IMR-90 (cell line): ENCODE data around the gene ASAP2. TPM values are rescaled to one million over a fixed set of nuclear protein-coding genes. Genes with fewer than 3 reads are reported as not detected.

Source experiments
- ATAC-seq: fragments of 200-7000 bp; cut with Tn5 transposase; 2 replicates; pipeline ENCODE4 v1.9.1; 2020; ENCODE audit warnings: low read depth, mild to moderate bottlenecking, moderate library complexity
- BruUV-seq: library from RNA; stranded (reverse); fragments of 400-500 nt; replicated peaks from 2 replicates; lab custom pipeline; 2021; lab: Mats Ljungman, UMichigan
- CTCF ChIA-PET: fragments of 300-600 bp; formaldehyde crosslinking; extraction: SDS; loops from one replicate; lab custom pipeline; 2021; ENCODE audit warnings: antibody characterized with exemption; lab: Yijun Ruan, JAX
- POLR2A ChIA-PET: fragments of 300-600 bp; sonication (Branson Sonifier 250); formaldehyde crosslinking; loops from one replicate; lab custom pipeline; 2022; ENCODE audit warnings: antibody characterized with exemption; ENCODE audit not compliant: unreplicated experiment; lab: Charles Lee
- DNase-seq: peaks from one replicate; pipeline ENCODE4 v3.0.0; 2013
- H2AFZ ChIP-seq: replicated peaks from 2 replicates; pipeline ENCODE3; 2013; ENCODE audit warnings: low read length, mild to moderate bottlenecking; ENCODE audit not compliant: poor library complexity
- H2AK5ac ChIP-seq: 2 replicates; pipeline ENCODE4 v1.6.1; 2013; ENCODE audit warnings: low read depth, low read length, inconsistent platforms
- H2AK9ac ChIP-seq: replicated peaks from 2 replicates; pipeline ENCODE3; 2013; ENCODE audit warnings: mild to moderate bottlenecking, low read depth, low read length, moderate library complexity; ENCODE audit not compliant: poor library complexity
- H2BK120ac ChIP-seq: 2 replicates; pipeline ENCODE4 v1.6.1; 2013; ENCODE audit warnings: low read depth, low read length, inconsistent platforms
- H2BK15ac ChIP-seq: 3 replicates; pipeline ENCODE4 v1.6.1; 2013; ENCODE audit warnings: low read depth, low read length, inconsistent platforms
- H2BK20ac ChIP-seq: 2 replicates; pipeline ENCODE4 v1.6.1; 2013; ENCODE audit warnings: low read depth, mild to moderate bottlenecking, inconsistent platforms, low read length, moderate library complexity
- H2BK5ac ChIP-seq: 2 replicates; pipeline ENCODE4 v1.6.1; 2013; ENCODE audit warnings: mild to moderate bottlenecking, low read depth, low read length, inconsistent platforms; ENCODE audit not compliant: poor library complexity, severe bottlenecking
- H3K14ac ChIP-seq: replicated peaks from 2 replicates; pipeline ENCODE4 v1.6.1; 2013; ENCODE audit warnings: low read depth, low read length, inconsistent platforms
- H3K18ac ChIP-seq: 2 replicates; pipeline ENCODE4 v1.6.1; 2013; ENCODE audit warnings: low read depth, low read length, control low read depth
- H3K23ac ChIP-seq: 2 replicates; pipeline ENCODE4 v1.6.1; 2013; ENCODE audit warnings: low read depth, low read length, inconsistent platforms
- H3K27ac ChIP-seq: 2 replicates; pipeline ENCODE4 v1.5.1; 2013; ENCODE audit warnings: mild to moderate bottlenecking, control low read depth, low read length; ENCODE audit not compliant: insufficient read depth
- H3K27me3 ChIP-seq: 2 replicates; pipeline ENCODE4 v1.6.1; 2013; ENCODE audit warnings: low read length; ENCODE audit not compliant: control insufficient read depth, insufficient read depth
- H3K36me3 ChIP-seq: 2 replicates; pipeline ENCODE4 v1.6.1; 2013; ENCODE audit warnings: low read length, mixed read lengths; ENCODE audit not compliant: control insufficient read depth, insufficient read depth
- H3K4ac ChIP-seq: 2 replicates; pipeline ENCODE4 v1.6.1; 2013; ENCODE audit warnings: low read depth, low read length, inconsistent platforms
- H3K4me1 ChIP-seq: 2 replicates; pipeline ENCODE4 v1.6.1; 2013; ENCODE audit warnings: low read length, mixed read lengths; ENCODE audit not compliant: control insufficient read depth, insufficient read depth
- H3K4me2 ChIP-seq: 2 replicates; pipeline ENCODE4 v1.6.1; 2013; ENCODE audit warnings: low read depth, mild to moderate bottlenecking, control low read depth, low read length, moderate library complexity
- H3K4me3 ChIP-seq: 2 replicates; pipeline ENCODE4 v1.5.1; 2013; ENCODE audit warnings: low read depth, mild to moderate bottlenecking, control low read depth, low read length, moderate library complexity; ENCODE audit not compliant: insufficient read depth
- H3K56ac ChIP-seq: 2 replicates; pipeline ENCODE4 v1.6.1; 2013; ENCODE audit warnings: low read length, inconsistent platforms; ENCODE audit not compliant: insufficient read depth; ENCODE audit errors: extremely low read depth
- H3K79me1 ChIP-seq, 2 experiments: 2 replicates each; pipeline ENCODE4 v1.6.1; 2013; ENCODE audit warnings: low read length in 2 of 2, inconsistent platforms in 1 of 2, low read depth in 1 of 2
- H3K9ac ChIP-seq: 2 replicates; pipeline ENCODE4 v1.6.1; 2013; ENCODE audit warnings: low read depth, low read length, control low read depth
- H3K9me1 ChIP-seq: 2 replicates; pipeline ENCODE4 v1.6.1; 2013; ENCODE audit warnings: low read length, inconsistent platforms; ENCODE audit not compliant: insufficient read depth
- H3K9me3 ChIP-seq: 2 replicates; pipeline ENCODE4 v1.6.1; 2013; ENCODE audit warnings: low read length; ENCODE audit not compliant: control insufficient read depth, insufficient read depth
- H4K20me1 ChIP-seq: 2 replicates; pipeline ENCODE4 v1.6.1; 2013; ENCODE audit warnings: low read length, inconsistent platforms; ENCODE audit not compliant: insufficient read depth
- H4K5ac ChIP-seq: 2 replicates; pipeline ENCODE4 v1.6.1; 2013; ENCODE audit warnings: mild to moderate bottlenecking, low read depth, low read length, control low read depth
- H4K8ac ChIP-seq, 2 experiments: 2 replicates each; pipeline ENCODE4 v1.6.1; 2013; ENCODE audit warnings: low read depth in 2 of 2, low read length in 2 of 2, control low read depth in 1 of 2, inconsistent platforms in 1 of 2
- H4K91ac ChIP-seq: 2 replicates; pipeline ENCODE4 v1.6.1; 2013; ENCODE audit warnings: low read depth, low read length, inconsistent platforms; ENCODE audit not compliant: insufficient read depth
- BHLHE40 ChIP-seq: fragments of 150-350 bp; IDR thresholded peaks from 2 replicates; pipeline ENCODE4 v1.6.1; 2016; ENCODE audit warnings: mild to moderate bottlenecking, low read depth, low read length
- CEBPB ChIP-seq: IDR thresholded peaks from 2 replicates; pipeline ENCODE4 v1.6.1; 2012; ENCODE audit warnings: low read depth, low read length, improper control_type of control experiment
- CHD1 ChIP-seq: IDR thresholded peaks from 2 replicates; pipeline ENCODE4 v1.6.1; 2012; ENCODE audit warnings: low read depth, low read length, improper control_type of control experiment
- FOS ChIP-seq: fragments of 150-350 bp; IDR thresholded peaks from 2 replicates; pipeline ENCODE4 v1.6.1; 2016; ENCODE audit warnings: low read depth, low read length
- MAFK ChIP-seq: IDR thresholded peaks from 2 replicates; pipeline ENCODE4 v1.6.1; 2012; ENCODE audit warnings: low read depth, low read length, improper control_type of control experiment
- MAZ ChIP-seq: IDR thresholded peaks from 2 replicates; pipeline ENCODE4 v1.6.1; 2012; ENCODE audit warnings: low read depth, mild to moderate bottlenecking, low read length, improper control_type of control experiment, moderate library complexity, borderline replicate concordance
- MXI1 ChIP-seq: IDR thresholded peaks from 2 replicates; pipeline ENCODE4 v1.6.1; 2012; ENCODE audit warnings: low read depth, mild to moderate bottlenecking, low read length, moderate library complexity, borderline replicate concordance
- NFE2L2 ChIP-seq: fragments of 150-350 bp; IDR thresholded peaks from 2 replicates; pipeline ENCODE4 v1.6.1; 2016; ENCODE audit warnings: low read depth, mild to moderate bottlenecking, low read length
- POLR2A ChIP-seq: IDR thresholded peaks from 2 replicates; pipeline ENCODE4 v1.6.1; 2012; ENCODE audit warnings: mild to moderate bottlenecking, low read depth, low read length
- RAD21 ChIP-seq: IDR thresholded peaks from 2 replicates; pipeline ENCODE4 v1.6.1; 2012; ENCODE audit warnings: low read length, improper control_type of control experiment
- RCOR1 ChIP-seq: IDR thresholded peaks from 2 replicates; pipeline ENCODE4 v1.6.1; 2012; ENCODE audit warnings: mild to moderate bottlenecking, low read length, improper control_type of control experiment; ENCODE audit not compliant: insufficient replicate concordance
- RFX5 ChIP-seq: IDR thresholded peaks from 2 replicates; pipeline ENCODE4 v1.8.0; 2012; ENCODE audit warnings: low read depth, mild to moderate bottlenecking, low read length, moderate library complexity
- SMC3 ChIP-seq: fragments of 150-350 bp; IDR thresholded peaks from 2 replicates; pipeline ENCODE4 v1.6.1; 2016; ENCODE audit warnings: low read depth, mild to moderate bottlenecking, antibody characterized with exemption, low read length, moderate library complexity
- WGBS, 2 experiments: methylation state at CpG; one replicate each; pipeline versions ENCODE4 v1.1.5 to v1.1.7; 2013; ENCODE audit warnings: missing lambda C conversion rate in 2 of 2; ENCODE audit not compliant: insufficient read length in 1 of 2; ENCODE audit errors: extremely low coverage in 2 of 2; 5-methylcytosine and 5-hydroxymethylcytosine counted together
- dilution Hi-C: fragments of 300-500 bp; cut with HindIII; formaldehyde crosslinking; loops from one replicate; pipeline ENCODE4 v1.14.3; 2018; ENCODE audit warnings: low sequenced_read_pairs; ENCODE audit not compliant: unreplicated experiment
- in situ Hi-C: fragments of 300-500 bp; cut with MboI; formaldehyde crosslinking; loops from 3 replicates; pipeline ENCODE4 v1.14.3; 2019; ENCODE audit warnings: low sequenced_read_pairs, inconsistent platforms, mixed read lengths
- intact Hi-C: fragments of 100-400 bp; cut with micrococcal nuclease; formaldehyde crosslinking; loops from 2 replicates; pipeline ENCODE4 v1.10.0; 2022
- polyA plus RNA-seq, 3 experiments: library from polyadenylated mRNA; depleted of rRNA; stranded (reverse); fragments of >200 nt; gene quantifications; 2 replicates each; pipeline ENCODE4 v1.2.3, GENCODE V29; 2012; ENCODE audit warnings: low replicate concordance in 1 of 3
- total RNA-seq: library from RNA; depleted of rRNA; stranded (reverse); fragments of >200 nt; gene quantifications from 2 replicates; pipeline ENCODE4 v1.2.3, GENCODE V29; 2012
- TF ChIP-seq, protein P1 (sequence below): conservative IDR thresholded peaks from 2 replicates; pipeline ENCODE4 v1.5.1; 2012; ENCODE audit warnings: mild to moderate bottlenecking, low read depth, low read length, improper control_type of control experiment
- TF ChIP-seq, protein P2 (sequence below): fragments of 150-350 bp; IDR thresholded peaks from 2 replicates; pipeline ENCODE4 v1.6.1; 2016; ENCODE audit warnings: low read depth, mild to moderate bottlenecking, low read length, moderate library complexity, borderline replicate concordance
- TF ChIP-seq, protein P3 (sequence below): fragments of 150-350 bp; IDR thresholded peaks from 2 replicates; pipeline ENCODE4 v1.6.1; 2017; ENCODE audit warnings: mild to moderate bottlenecking, antibody characterized with exemption, low read length, low read depth

The ASAP2 gene
- total and polyA plus RNA-seq, 2 of the 4 experiments (the other 2 are of a cell fraction) = 19.7 to 28.1 TPM

DNA sequence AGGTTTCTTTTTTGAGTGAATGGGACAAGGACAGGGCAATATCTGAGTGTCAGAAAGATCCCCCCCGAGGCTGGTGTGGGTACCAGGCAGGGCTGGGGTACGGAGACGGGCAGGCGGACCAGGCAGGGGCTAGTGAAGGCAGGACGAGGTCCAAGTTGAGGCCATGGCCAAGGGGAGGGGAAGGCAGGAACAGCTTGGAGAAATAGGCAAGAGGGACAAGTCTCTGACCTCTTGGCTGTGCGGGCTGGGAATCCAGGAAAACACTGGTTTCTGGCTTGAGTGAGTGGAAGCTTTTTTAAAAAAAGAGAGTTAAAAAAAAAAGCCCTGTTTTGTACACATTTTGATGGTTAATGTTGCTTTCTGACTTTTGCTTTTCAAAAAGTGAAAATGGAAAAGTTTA is 30.3 kb downstream of the ASAP2 start:
- ChIA-PET CTCF (no interaction called here), POLR2A (interaction anchor here (0.7 kb wide), 1 partner anchor 92 kb away, joined by 5 read pairs; no protein-coding TSS in a partner anchor)
- peak overlapping the region; percentile 81 for H2BK20ac ChIP-seq
- WGBS, 2 experiments = 81% methylated on average over 5 of the region's 6 CpGs; no CpG with 5 or more reads in 1 of the 2 experiments
- H3K27me3 ChIP-seq = no peaks in the 10 kb centered on the region
- peak overlapping the region; percentile 97; the same call in 2 of the 3 replicates for H2BK15ac ChIP-seq
- peak overlapping the region; percentile 20; the same call in 1 of the 2 replicates for H3K23ac ChIP-seq
- H3K27ac ChIP-seq = peak overlapping the region; percentile 86
- peak overlapping the region; percentile 66 for H3K18ac ChIP-seq
- peaks cover 45% of the 10 kb centered on the region for H3K9me1 ChIP-seq
- H2AK9ac ChIP-seq = peak overlapping the region; percentile 21
- peak overlapping the region; percentile 83 for H2BK5ac ChIP-seq
- H3K4me2 ChIP-seq = peak overlapping the region; percentile 31; the same call in 1 of the 2 replicates
- peak overlapping the region; percentile 94 for H2BK120ac ChIP-seq
- H4K5ac ChIP-seq = peak overlapping the region; percentile 80
- dilution Hi-C loops = no loop called here
- H4K20me1 ChIP-seq = peaks cover 9% of the 10 kb centered on the region
- ATAC-seq (no peak), DNase-seq (no peak)
- in situ Hi-C loops = no loop called here
- no peaks in the 10 kb centered on the region for H3K9me3 ChIP-seq
- H3K9ac ChIP-seq = peak overlapping the region; percentile 34
- H3K4me3 ChIP-seq = no peak overlapping the region
- intact Hi-C loops = no loop called here
- peak overlapping the region; percentile 95 for H2AK5ac ChIP-seq
- H3K4me1 ChIP-seq = peaks cover 44% of the 10 kb centered on the region
- H4K91ac ChIP-seq = peak overlapping the region; percentile 74
- peak overlapping the region; percentile 88 for H3K4ac ChIP-seq
- H3K36me3 ChIP-seq = no peaks in the 10 kb centered on the region; the same call in 1 of the 2 replicates
- TF ChIP-seq CEBPB = no peak
- no peak for TF ChIP-seq MAFK
- no peak for TF ChIP-seq SMC3
- TF ChIP-seq, protein P1, sequence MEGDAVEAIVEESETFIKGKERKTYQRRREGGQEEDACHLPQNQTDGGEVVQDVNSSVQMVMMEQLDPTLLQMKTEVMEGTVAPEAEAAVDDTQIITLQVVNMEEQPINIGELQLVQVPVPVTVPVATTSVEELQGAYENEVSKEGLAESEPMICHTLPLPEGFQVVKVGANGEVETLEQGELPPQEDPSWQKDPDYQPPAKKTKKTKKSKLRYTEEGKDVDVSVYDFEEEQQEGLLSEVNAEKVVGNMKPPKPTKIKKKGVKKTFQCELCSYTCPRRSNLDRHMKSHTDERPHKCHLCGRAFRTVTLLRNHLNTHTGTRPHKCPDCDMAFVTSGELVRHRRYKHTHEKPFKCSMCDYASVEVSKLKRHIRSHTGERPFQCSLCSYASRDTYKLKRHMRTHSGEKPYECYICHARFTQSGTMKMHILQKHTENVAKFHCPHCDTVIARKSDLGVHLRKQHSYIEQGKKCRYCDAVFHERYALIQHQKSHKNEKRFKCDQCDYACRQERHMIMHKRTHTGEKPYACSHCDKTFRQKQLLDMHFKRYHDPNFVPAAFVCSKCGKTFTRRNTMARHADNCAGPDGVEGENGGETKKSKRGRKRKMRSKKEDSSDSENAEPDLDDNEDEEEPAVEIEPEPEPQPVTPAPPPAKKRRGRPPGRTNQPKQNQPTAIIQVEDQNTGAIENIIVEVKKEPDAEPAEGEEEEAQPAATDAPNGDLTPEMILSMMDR = no peak
- no peak for TF ChIP-seq NFE2L2
- no peak for TF ChIP-seq POLR2A
- TF ChIP-seq, protein P2, sequence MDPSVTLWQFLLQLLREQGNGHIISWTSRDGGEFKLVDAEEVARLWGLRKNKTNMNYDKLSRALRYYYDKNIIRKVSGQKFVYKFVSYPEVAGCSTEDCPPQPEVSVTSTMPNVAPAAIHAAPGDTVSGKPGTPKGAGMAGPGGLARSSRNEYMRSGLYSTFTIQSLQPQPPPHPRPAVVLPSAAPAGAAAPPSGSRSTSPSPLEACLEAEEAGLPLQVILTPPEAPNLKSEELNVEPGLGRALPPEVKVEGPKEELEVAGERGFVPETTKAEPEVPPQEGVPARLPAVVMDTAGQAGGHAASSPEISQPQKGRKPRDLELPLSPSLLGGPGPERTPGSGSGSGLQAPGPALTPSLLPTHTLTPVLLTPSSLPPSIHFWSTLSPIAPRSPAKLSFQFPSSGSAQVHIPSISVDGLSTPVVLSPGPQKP = no peak
- no peak for TF ChIP-seq MXI1
- TF ChIP-seq RCOR1 = no peak
- TF ChIP-seq BHLHE40 = no peak
- TF ChIP-seq RAD21 = no peak
- TF ChIP-seq FOS = no peak
- no peak for TF ChIP-seq CHD1
- TF ChIP-seq MAZ = no peak
- TF ChIP-seq, protein P3, sequence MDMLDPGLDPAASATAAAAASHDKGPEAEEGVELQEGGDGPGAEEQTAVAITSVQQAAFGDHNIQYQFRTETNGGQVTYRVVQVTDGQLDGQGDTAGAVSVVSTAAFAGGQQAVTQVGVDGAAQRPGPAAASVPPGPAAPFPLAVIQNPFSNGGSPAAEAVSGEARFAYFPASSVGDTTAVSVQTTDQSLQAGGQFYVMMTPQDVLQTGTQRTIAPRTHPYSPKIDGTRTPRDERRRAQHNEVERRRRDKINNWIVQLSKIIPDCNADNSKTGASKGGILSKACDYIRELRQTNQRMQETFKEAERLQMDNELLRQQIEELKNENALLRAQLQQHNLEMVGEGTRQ = no peak
- no peak for TF ChIP-seq RFX5
- H2AFZ ChIP-seq = no peak overlapping the region
- H3K79me1 ChIP-seq = peaks cover 51 to 89% of the 10 kb centered on the region in 2 experiments
- no peak overlapping the region for H3K56ac ChIP-seq
- H4K8ac ChIP-seq = peak overlapping the region; percentile 79 to 86
- peak overlapping the region; percentile 65 for H3K14ac ChIP-seq
- BruUV-seq = no TSS peak
